IMR-90 (cell line): ENCODE results near the gene C11orf21. TPM values are rescaled to one million over a fixed set of nuclear protein-coding genes. Genes with fewer than 3 reads are reported as not detected.

Experiments
- ATAC-seq: fragments of 200-7000 bp; cut with Tn5 transposase; 2 replicates; pipeline ENCODE4 v1.9.1; 2020; ENCODE audit warnings: low read depth, mild to moderate bottlenecking, moderate library complexity
- BruUV-seq: library from RNA; stranded (reverse); fragments of 400-500 nt; replicated peaks from 2 replicates; lab custom pipeline; 2021; lab: Mats Ljungman, UMichigan
- CTCF ChIA-PET: fragments of 300-600 bp; formaldehyde crosslinking; extraction: SDS; loops from one replicate; lab custom pipeline; 2021; ENCODE audit warnings: antibody characterized with exemption; lab: Yijun Ruan, JAX
- POLR2A ChIA-PET: fragments of 300-600 bp; sonication (Branson Sonifier 250); formaldehyde crosslinking; loops from one replicate; lab custom pipeline; 2022; ENCODE audit warnings: antibody characterized with exemption; ENCODE audit not compliant: unreplicated experiment; lab: Charles Lee
- DNase-seq: peaks from one replicate; pipeline ENCODE4 v3.0.0; 2013
- H2AFZ ChIP-seq: replicated peaks from 2 replicates; pipeline ENCODE3; 2013; ENCODE audit warnings: low read length, mild to moderate bottlenecking; ENCODE audit not compliant: poor library complexity
- H2AK5ac ChIP-seq: 2 replicates; pipeline ENCODE4 v1.6.1; 2013; ENCODE audit warnings: low read depth, low read length, inconsistent platforms
- H2AK9ac ChIP-seq: replicated peaks from 2 replicates; pipeline ENCODE3; 2013; ENCODE audit warnings: mild to moderate bottlenecking, low read depth, low read length, moderate library complexity; ENCODE audit not compliant: poor library complexity
- H2BK120ac ChIP-seq: 2 replicates; pipeline ENCODE4 v1.6.1; 2013; ENCODE audit warnings: low read depth, low read length, inconsistent platforms
- H2BK15ac ChIP-seq: 3 replicates; pipeline ENCODE4 v1.6.1; 2013; ENCODE audit warnings: low read depth, low read length, inconsistent platforms
- H2BK20ac ChIP-seq: 2 replicates; pipeline ENCODE4 v1.6.1; 2013; ENCODE audit warnings: low read depth, mild to moderate bottlenecking, inconsistent platforms, low read length, moderate library complexity
- H2BK5ac ChIP-seq: 2 replicates; pipeline ENCODE4 v1.6.1; 2013; ENCODE audit warnings: mild to moderate bottlenecking, low read depth, low read length, inconsistent platforms; ENCODE audit not compliant: poor library complexity, severe bottlenecking
- H3K14ac ChIP-seq: replicated peaks from 2 replicates; pipeline ENCODE4 v1.6.1; 2013; ENCODE audit warnings: low read depth, low read length, inconsistent platforms
- H3K18ac ChIP-seq: 2 replicates; pipeline ENCODE4 v1.6.1; 2013; ENCODE audit warnings: low read depth, low read length, control low read depth
- H3K23ac ChIP-seq: 2 replicates; pipeline ENCODE4 v1.6.1; 2013; ENCODE audit warnings: low read depth, low read length, inconsistent platforms
- H3K27ac ChIP-seq: 2 replicates; pipeline ENCODE4 v1.5.1; 2013; ENCODE audit warnings: mild to moderate bottlenecking, control low read depth, low read length; ENCODE audit not compliant: insufficient read depth
- H3K27me3 ChIP-seq: 2 replicates; pipeline ENCODE4 v1.6.1; 2013; ENCODE audit warnings: low read length; ENCODE audit not compliant: control insufficient read depth, insufficient read depth
- H3K36me3 ChIP-seq: 2 replicates; pipeline ENCODE4 v1.6.1; 2013; ENCODE audit warnings: low read length, mixed read lengths; ENCODE audit not compliant: control insufficient read depth, insufficient read depth
- H3K4ac ChIP-seq: 2 replicates; pipeline ENCODE4 v1.6.1; 2013; ENCODE audit warnings: low read depth, low read length, inconsistent platforms
- H3K4me1 ChIP-seq: 2 replicates; pipeline ENCODE4 v1.6.1; 2013; ENCODE audit warnings: low read length, mixed read lengths; ENCODE audit not compliant: control insufficient read depth, insufficient read depth
- H3K4me2 ChIP-seq: 2 replicates; pipeline ENCODE4 v1.6.1; 2013; ENCODE audit warnings: low read depth, mild to moderate bottlenecking, control low read depth, low read length, moderate library complexity
- H3K4me3 ChIP-seq: 2 replicates; pipeline ENCODE4 v1.5.1; 2013; ENCODE audit warnings: low read depth, mild to moderate bottlenecking, control low read depth, low read length, moderate library complexity; ENCODE audit not compliant: insufficient read depth
- H3K56ac ChIP-seq: 2 replicates; pipeline ENCODE4 v1.6.1; 2013; ENCODE audit warnings: low read length, inconsistent platforms; ENCODE audit not compliant: insufficient read depth; ENCODE audit errors: extremely low read depth
- H3K79me1 ChIP-seq, 2 experiments: 2 replicates each; pipeline ENCODE4 v1.6.1; 2013; ENCODE audit warnings: low read length in 2 of 2, inconsistent platforms in 1 of 2, low read depth in 1 of 2
- H3K9ac ChIP-seq: 2 replicates; pipeline ENCODE4 v1.6.1; 2013; ENCODE audit warnings: low read depth, low read length, control low read depth
- H3K9me1 ChIP-seq: 2 replicates; pipeline ENCODE4 v1.6.1; 2013; ENCODE audit warnings: low read length, inconsistent platforms; ENCODE audit not compliant: insufficient read depth
- H3K9me3 ChIP-seq: 2 replicates; pipeline ENCODE4 v1.6.1; 2013; ENCODE audit warnings: low read length; ENCODE audit not compliant: control insufficient read depth, insufficient read depth
- H4K20me1 ChIP-seq: 2 replicates; pipeline ENCODE4 v1.6.1; 2013; ENCODE audit warnings: low read length, inconsistent platforms; ENCODE audit not compliant: insufficient read depth
- H4K5ac ChIP-seq: 2 replicates; pipeline ENCODE4 v1.6.1; 2013; ENCODE audit warnings: mild to moderate bottlenecking, low read depth, low read length, control low read depth
- H4K8ac ChIP-seq, 2 experiments: 2 replicates each; pipeline ENCODE4 v1.6.1; 2013; ENCODE audit warnings: low read depth in 2 of 2, low read length in 2 of 2, control low read depth in 1 of 2, inconsistent platforms in 1 of 2
- H4K91ac ChIP-seq: 2 replicates; pipeline ENCODE4 v1.6.1; 2013; ENCODE audit warnings: low read depth, low read length, inconsistent platforms; ENCODE audit not compliant: insufficient read depth
- BHLHE40 ChIP-seq: fragments of 150-350 bp; IDR thresholded peaks from 2 replicates; pipeline ENCODE4 v1.6.1; 2016; ENCODE audit warnings: mild to moderate bottlenecking, low read depth, low read length
- CEBPB ChIP-seq: IDR thresholded peaks from 2 replicates; pipeline ENCODE4 v1.6.1; 2012; ENCODE audit warnings: low read depth, low read length, improper control_type of control experiment
- CHD1 ChIP-seq: IDR thresholded peaks from 2 replicates; pipeline ENCODE4 v1.6.1; 2012; ENCODE audit warnings: low read depth, low read length, improper control_type of control experiment
- FOS ChIP-seq: fragments of 150-350 bp; IDR thresholded peaks from 2 replicates; pipeline ENCODE4 v1.6.1; 2016; ENCODE audit warnings: low read depth, low read length
- MAFK ChIP-seq: IDR thresholded peaks from 2 replicates; pipeline ENCODE4 v1.6.1; 2012; ENCODE audit warnings: low read depth, low read length, improper control_type of control experiment
- MAZ ChIP-seq: IDR thresholded peaks from 2 replicates; pipeline ENCODE4 v1.6.1; 2012; ENCODE audit warnings: low read depth, mild to moderate bottlenecking, low read length, improper control_type of control experiment, moderate library complexity, borderline replicate concordance
- MXI1 ChIP-seq: IDR thresholded peaks from 2 replicates; pipeline ENCODE4 v1.6.1; 2012; ENCODE audit warnings: low read depth, mild to moderate bottlenecking, low read length, moderate library complexity, borderline replicate concordance
- NFE2L2 ChIP-seq: fragments of 150-350 bp; IDR thresholded peaks from 2 replicates; pipeline ENCODE4 v1.6.1; 2016; ENCODE audit warnings: low read depth, mild to moderate bottlenecking, low read length
- POLR2A ChIP-seq: IDR thresholded peaks from 2 replicates; pipeline ENCODE4 v1.6.1; 2012; ENCODE audit warnings: mild to moderate bottlenecking, low read depth, low read length
- RAD21 ChIP-seq: IDR thresholded peaks from 2 replicates; pipeline ENCODE4 v1.6.1; 2012; ENCODE audit warnings: low read length, improper control_type of control experiment
- RCOR1 ChIP-seq: IDR thresholded peaks from 2 replicates; pipeline ENCODE4 v1.6.1; 2012; ENCODE audit warnings: mild to moderate bottlenecking, low read length, improper control_type of control experiment; ENCODE audit not compliant: insufficient replicate concordance
- RFX5 ChIP-seq: IDR thresholded peaks from 2 replicates; pipeline ENCODE4 v1.8.0; 2012; ENCODE audit warnings: low read depth, mild to moderate bottlenecking, low read length, moderate library complexity
- SMC3 ChIP-seq: fragments of 150-350 bp; IDR thresholded peaks from 2 replicates; pipeline ENCODE4 v1.6.1; 2016; ENCODE audit warnings: low read depth, mild to moderate bottlenecking, antibody characterized with exemption, low read length, moderate library complexity
- WGBS, 2 experiments: methylation state at CpG; one replicate each; pipeline versions ENCODE4 v1.1.5 to v1.1.7; 2013; ENCODE audit warnings: missing lambda C conversion rate in 2 of 2; ENCODE audit not compliant: insufficient read length in 1 of 2; ENCODE audit errors: extremely low coverage in 2 of 2; 5-methylcytosine and 5-hydroxymethylcytosine counted together
- dilution Hi-C: fragments of 300-500 bp; cut with HindIII; formaldehyde crosslinking; loops from one replicate; pipeline ENCODE4 v1.14.3; 2018; ENCODE audit warnings: low sequenced_read_pairs; ENCODE audit not compliant: unreplicated experiment
- in situ Hi-C: fragments of 300-500 bp; cut with MboI; formaldehyde crosslinking; loops from 3 replicates; pipeline ENCODE4 v1.14.3; 2019; ENCODE audit warnings: low sequenced_read_pairs, inconsistent platforms, mixed read lengths
- intact Hi-C: fragments of 100-400 bp; cut with micrococcal nuclease; formaldehyde crosslinking; loops from 2 replicates; pipeline ENCODE4 v1.10.0; 2022
- polyA plus RNA-seq, 3 experiments: library from polyadenylated mRNA; depleted of rRNA; stranded (reverse); fragments of >200 nt; gene quantifications; 2 replicates each; pipeline ENCODE4 v1.2.3, GENCODE V29; 2012; ENCODE audit warnings: low replicate concordance in 1 of 3
- total RNA-seq: library from RNA; depleted of rRNA; stranded (reverse); fragments of >200 nt; gene quantifications from 2 replicates; pipeline ENCODE4 v1.2.3, GENCODE V29; 2012
- TF ChIP-seq, protein P1 (sequence below): fragments of 150-350 bp; IDR thresholded peaks from 2 replicates; pipeline ENCODE4 v1.6.1; 2016; ENCODE audit warnings: low read depth, mild to moderate bottlenecking, low read length, moderate library complexity, borderline replicate concordance
- TF ChIP-seq, protein P2 (sequence below): fragments of 150-350 bp; IDR thresholded peaks from 2 replicates; pipeline ENCODE4 v1.6.1; 2017; ENCODE audit warnings: mild to moderate bottlenecking, antibody characterized with exemption, low read length, low read depth
- TF ChIP-seq, protein P3 (sequence below): conservative IDR thresholded peaks from 2 replicates; pipeline ENCODE4 v1.5.1; 2012; ENCODE audit warnings: mild to moderate bottlenecking, low read depth, low read length, improper control_type of control experiment

Gene C11orf21
- total and polyA plus RNA-seq, 2 of the 4 experiments (the other 2 are of a cell fraction): not detected

DNA sequence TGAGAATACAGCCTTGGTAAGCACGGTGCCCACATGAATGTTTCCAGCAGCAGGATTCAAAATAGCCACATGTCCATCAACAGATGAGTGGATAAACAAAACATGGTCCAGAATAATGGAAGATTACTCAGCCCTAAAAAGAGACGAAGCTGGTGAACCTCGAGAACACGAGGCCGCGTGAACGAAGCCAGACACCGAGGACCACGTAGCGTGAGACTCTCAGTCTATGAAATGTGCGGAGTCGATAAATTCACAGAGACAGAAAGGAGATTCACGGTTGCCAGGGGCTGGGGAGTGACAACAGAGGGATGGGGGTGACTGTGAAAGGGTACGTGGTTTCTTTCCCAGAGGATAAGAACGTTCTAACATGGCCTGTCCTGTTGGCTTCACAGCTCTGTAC is 28.4 kb downstream of the C11orf21 start:
- no peak overlapping the region for H4K91ac ChIP-seq
- no peak overlapping the region for H3K27ac ChIP-seq
- no peak overlapping the region for H3K4me2 ChIP-seq
- H3K36me3 ChIP-seq: no peaks in the 10 kb centered on the region
- H2BK5ac ChIP-seq: no peak overlapping the region
- intact Hi-C loops (no loop called here), dilution Hi-C loops (no loop called here), in situ Hi-C loops (no loop called here)
- no peaks in the 10 kb centered on the region for H4K20me1 ChIP-seq
- WGBS, 2 experiments: 94% methylated on average over 11 of the region's 15 CpGs; no CpG with 5 or more reads in 1 of the 2 experiments
- no peak overlapping the region for H3K14ac ChIP-seq
- no peak overlapping the region for H2AK5ac ChIP-seq
- no peak overlapping the region for H3K9ac ChIP-seq
- no peak overlapping the region for H3K18ac ChIP-seq
- H4K8ac ChIP-seq: no peak overlapping the region
- H2BK15ac ChIP-seq: no peak overlapping the region
- DNase-seq (no peak), ATAC-seq (no peak)
- H2AFZ ChIP-seq: no peak overlapping the region
- TF ChIP-seq RAD21 (no peak), SMC3 (no peak), BHLHE40 (no peak), NFE2L2 (no peak), MAZ (no peak), POLR2A (no peak), CEBPB (no peak), CHD1 (no peak), FOS (no peak), MAFK (no peak), RCOR1 (no peak), RFX5 (no peak), MXI1 (no peak)
- TF ChIP-seq, protein P1, sequence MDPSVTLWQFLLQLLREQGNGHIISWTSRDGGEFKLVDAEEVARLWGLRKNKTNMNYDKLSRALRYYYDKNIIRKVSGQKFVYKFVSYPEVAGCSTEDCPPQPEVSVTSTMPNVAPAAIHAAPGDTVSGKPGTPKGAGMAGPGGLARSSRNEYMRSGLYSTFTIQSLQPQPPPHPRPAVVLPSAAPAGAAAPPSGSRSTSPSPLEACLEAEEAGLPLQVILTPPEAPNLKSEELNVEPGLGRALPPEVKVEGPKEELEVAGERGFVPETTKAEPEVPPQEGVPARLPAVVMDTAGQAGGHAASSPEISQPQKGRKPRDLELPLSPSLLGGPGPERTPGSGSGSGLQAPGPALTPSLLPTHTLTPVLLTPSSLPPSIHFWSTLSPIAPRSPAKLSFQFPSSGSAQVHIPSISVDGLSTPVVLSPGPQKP: no peak
- TF ChIP-seq, protein P2, sequence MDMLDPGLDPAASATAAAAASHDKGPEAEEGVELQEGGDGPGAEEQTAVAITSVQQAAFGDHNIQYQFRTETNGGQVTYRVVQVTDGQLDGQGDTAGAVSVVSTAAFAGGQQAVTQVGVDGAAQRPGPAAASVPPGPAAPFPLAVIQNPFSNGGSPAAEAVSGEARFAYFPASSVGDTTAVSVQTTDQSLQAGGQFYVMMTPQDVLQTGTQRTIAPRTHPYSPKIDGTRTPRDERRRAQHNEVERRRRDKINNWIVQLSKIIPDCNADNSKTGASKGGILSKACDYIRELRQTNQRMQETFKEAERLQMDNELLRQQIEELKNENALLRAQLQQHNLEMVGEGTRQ: no peak
- TF ChIP-seq, protein P3, sequence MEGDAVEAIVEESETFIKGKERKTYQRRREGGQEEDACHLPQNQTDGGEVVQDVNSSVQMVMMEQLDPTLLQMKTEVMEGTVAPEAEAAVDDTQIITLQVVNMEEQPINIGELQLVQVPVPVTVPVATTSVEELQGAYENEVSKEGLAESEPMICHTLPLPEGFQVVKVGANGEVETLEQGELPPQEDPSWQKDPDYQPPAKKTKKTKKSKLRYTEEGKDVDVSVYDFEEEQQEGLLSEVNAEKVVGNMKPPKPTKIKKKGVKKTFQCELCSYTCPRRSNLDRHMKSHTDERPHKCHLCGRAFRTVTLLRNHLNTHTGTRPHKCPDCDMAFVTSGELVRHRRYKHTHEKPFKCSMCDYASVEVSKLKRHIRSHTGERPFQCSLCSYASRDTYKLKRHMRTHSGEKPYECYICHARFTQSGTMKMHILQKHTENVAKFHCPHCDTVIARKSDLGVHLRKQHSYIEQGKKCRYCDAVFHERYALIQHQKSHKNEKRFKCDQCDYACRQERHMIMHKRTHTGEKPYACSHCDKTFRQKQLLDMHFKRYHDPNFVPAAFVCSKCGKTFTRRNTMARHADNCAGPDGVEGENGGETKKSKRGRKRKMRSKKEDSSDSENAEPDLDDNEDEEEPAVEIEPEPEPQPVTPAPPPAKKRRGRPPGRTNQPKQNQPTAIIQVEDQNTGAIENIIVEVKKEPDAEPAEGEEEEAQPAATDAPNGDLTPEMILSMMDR: no peak
- H3K4me3 ChIP-seq: no peak overlapping the region
- no peak overlapping the region for H2BK120ac ChIP-seq
- CTCF ChIA-PET: no interaction called here
- H3K56ac ChIP-seq: no peak overlapping the region
- H2AK9ac ChIP-seq: no peak overlapping the region
- POLR2A ChIA-PET: no interaction called here
- no peaks in the 10 kb centered on the region for H3K9me3 ChIP-seq
- H2BK20ac ChIP-seq: no peak overlapping the region
- H3K23ac ChIP-seq: no peak overlapping the region
- no peaks in the 10 kb centered on the region for H3K9me1 ChIP-seq
- no peak overlapping the region for H4K5ac ChIP-seq
- BruUV-seq: no TSS peak
- H3K4ac ChIP-seq: no peak overlapping the region
- H3K27me3 ChIP-seq: peaks cover 84% of the 10 kb centered on the region
- no peaks in the 10 kb centered on the region for H3K79me1 ChIP-seq
- no peaks in the 10 kb centered on the region for H3K4me1 ChIP-seq
